AG10803 (cell line): Measurements from ENCODE around the gene MGST3.
A peak's percentile ranks its signal among the peaks of the same experiment; 100 is the strongest.
"Not testable (repeated sequence)": the region's sequence is repeated elsewhere in the genome, so short reads cannot be mapped to it uniquely, and the experiment has no call there.

Source experiments
- DNase-seq: peaks from one replicate; pipeline ENCODE4 v3.0.0; 2010; ENCODE audit warnings: low read depth
- H3K4me3 ChIP-seq: 2 replicates; pipeline ENCODE4 v1.5.1; 2011; ENCODE audit warnings: mild to moderate bottlenecking, low read length, control low read depth
- CTCF ChIP-seq: conservative IDR thresholded peaks from 2 replicates; pipeline ENCODE4 v1.5.1; 2011; ENCODE audit warnings: mild to moderate bottlenecking, low read length, control low read depth, inconsistent platforms

The MGST3 gene

GRCh38 chr1:165645654-165646366 lies 14.8 kb downstream of the MGST3 start:
- no peak for DNase-seq
- H3K4me3 ChIP-seq = no peak overlapping the region
- no peak for TF ChIP-seq CTCF

- TF ChIP-seq CTCF = no peak
- no peak overlapping the region for H3K4me3 ChIP-seq
- no peak for DNase-seq
Measured at GRCh38 chr1:165647517-165647916, 16.5 kb downstream of the MGST3 start.

- peak; percentile 33 for DNase-seq
- no peak for TF ChIP-seq CTCF
Measured at GRCh38 chr1:165647970-165648369, 16.9 kb downstream of the MGST3 start.

GRCh38 chr1:165648919-165649572 lies 18.0 kb downstream of the MGST3 start:
- no peak overlapping the region for H3K4me3 ChIP-seq
- DNase-seq = no peak
- TF ChIP-seq CTCF = no peak

More at GRCh38 chr1:165647970-165648369, 16.9 kb downstream of the MGST3 start:
- no peak overlapping the region for H3K4me3 ChIP-seq

- DNase-seq = no peak
- no peak overlapping the region for H3K4me3 ChIP-seq
Measured at GRCh38 chr1:165650981-165651625, 20.1 kb downstream of the MGST3 start.

GRCh38 chr1:165658766-165659580 lies 27.9 kb downstream of the MGST3 start:
- not testable (repeated sequence) for DNase-seq, H3K4me3 ChIP-seq

More at GRCh38 chr1:165650981-165651625, 20.1 kb downstream of the MGST3 start:
- TF ChIP-seq CTCF = no peak

- no peak for DNase-seq
- no peak overlapping the region for H3K4me3 ChIP-seq
- no peak for TF ChIP-seq CTCF
Measured at GRCh38 chr1:165659581-165659895, 28.5 kb downstream of the MGST3 start.
